CD4-positive, alpha-beta T cell treated with Interleukin-1 beta for 1 hour (primary cell): ENCODE results near the gene TSPAN5.
"Not testable (repeated sequence)": the region's sequence is repeated elsewhere in the genome, so short reads cannot be mapped to it uniquely, and the experiment has no call there.

Source experiments
- DNase-seq, 2 donors: peaks; one replicate each; pipeline ENCODE4 v3.0.0-alpha.2; 2020 to 2022

The TSPAN5 gene

DNA sequence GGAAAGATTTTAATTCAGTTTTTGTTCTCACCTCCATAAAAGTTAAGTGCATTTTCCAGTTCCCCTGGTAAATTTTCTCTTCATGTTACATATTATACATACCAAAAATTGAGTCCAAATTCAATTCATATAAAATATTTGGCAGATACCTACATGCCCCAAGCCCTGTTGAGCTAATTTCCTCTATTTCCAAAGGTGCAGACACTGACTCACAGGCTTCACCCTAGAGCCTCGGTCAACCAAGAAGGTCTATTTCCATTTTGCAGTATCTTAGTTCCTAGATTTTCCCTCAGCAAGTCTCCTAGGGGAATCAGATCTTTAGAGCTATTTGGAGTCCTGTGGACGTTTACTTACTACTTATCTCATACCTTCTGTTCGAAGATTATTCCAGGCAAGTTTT, 174.4 kb downstream of the TSPAN5 start:
- DNase-seq, result no peak

DNA sequence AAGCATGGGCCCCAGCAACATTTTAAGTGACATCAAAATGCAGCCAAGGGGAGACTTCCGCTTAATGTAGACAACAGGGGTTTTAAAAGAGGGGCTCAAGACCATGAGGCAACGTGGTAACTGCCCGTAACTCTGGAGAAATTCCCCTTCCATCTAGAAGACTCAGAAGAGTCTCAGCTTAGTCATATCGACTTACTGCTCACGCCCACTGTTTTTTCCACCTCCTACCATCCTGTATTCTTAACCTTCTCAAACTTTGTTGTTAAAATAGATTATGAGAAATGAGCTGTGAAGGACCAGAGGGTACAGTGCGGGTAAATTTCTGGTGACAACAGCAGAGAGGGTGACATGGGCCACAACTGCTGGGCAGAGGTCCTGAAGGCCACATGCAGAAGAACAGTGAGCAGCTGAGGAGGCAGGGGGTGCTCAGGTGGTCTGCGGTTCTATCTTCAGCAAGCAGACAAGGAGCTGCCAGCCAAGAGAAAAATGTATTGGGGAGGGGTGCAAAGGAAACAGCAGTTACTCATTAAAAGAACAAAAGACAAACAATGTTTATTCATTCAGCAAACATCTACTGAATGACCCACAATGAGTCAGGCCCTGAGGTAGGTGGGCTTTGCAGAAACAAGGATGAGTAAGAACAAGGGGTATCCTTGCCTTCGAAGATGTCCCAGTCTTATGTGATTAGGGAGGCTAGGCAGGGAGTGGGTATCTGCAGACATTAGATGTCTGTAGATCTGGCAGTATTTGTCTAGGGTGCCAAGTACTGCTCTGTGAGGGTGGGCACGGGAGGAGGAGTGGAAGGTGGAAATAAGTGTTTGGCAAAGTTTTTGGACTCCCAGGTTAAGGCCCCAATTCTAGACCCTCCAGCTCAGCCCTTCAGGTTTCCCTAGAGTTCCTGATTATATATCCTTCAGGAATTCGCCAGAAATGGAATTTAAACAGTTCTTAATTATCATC, 175.3 kb downstream of the TSPAN5 start:
- no peak for DNase-seq

DNA sequence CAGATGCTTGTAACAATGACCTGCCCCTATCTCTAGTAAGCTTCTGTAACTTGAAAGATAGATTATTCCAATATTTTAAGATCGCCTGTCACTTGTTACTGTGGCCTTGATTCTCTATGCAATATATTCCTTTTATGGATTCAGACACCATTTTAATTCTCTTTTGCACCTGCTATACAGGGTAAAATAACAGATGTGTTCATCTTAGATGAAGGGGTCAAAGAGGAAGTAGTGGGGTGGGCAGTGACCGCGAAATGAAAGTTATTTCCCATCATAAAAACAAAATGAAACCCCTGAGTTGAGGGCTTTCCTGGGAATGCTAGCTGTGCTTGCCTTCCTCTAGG, 175.9 kb downstream of the TSPAN5 start:
- DNase-seq, result no peak

DNA sequence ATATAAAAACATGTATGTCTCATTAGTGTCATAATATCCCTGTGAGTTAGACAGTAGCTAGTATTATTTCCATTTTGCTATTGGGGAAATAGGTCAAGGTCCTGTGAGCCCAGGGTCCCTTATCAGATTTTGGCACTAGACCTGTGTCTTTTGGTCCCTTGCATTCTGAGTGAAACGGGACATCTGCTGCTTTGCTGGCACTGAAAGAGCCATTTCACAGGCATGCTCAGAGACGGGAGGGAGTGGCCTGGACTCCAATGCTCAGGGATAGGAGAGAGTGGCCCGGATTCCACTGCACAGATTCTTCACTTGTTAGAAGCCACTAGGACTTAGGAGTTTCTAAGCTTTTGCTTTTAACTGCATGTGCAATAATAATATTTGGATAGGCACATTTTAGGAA, 177.2 kb downstream of the TSPAN5 start:
- no peak for DNase-seq

DNA sequence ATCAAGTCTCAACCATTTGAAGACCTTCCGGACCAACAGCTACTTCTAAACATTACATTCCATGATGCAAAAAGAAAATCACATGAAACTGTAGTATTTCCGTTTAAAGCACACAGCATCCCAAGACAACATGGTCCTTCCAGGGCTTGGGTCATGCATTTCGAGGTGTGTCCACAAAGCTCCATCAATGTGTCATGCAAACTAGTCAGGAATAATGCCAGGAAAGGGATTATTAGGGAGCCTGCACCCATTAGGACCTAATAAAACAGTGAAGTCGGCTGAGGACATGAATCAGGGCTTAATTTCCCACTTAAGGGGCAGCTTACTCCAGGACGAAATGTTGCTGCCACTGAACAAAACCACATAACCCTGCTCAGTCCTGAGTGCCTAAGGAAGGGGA, 177.9 kb downstream of the TSPAN5 start:
- no peak for DNase-seq

DNA sequence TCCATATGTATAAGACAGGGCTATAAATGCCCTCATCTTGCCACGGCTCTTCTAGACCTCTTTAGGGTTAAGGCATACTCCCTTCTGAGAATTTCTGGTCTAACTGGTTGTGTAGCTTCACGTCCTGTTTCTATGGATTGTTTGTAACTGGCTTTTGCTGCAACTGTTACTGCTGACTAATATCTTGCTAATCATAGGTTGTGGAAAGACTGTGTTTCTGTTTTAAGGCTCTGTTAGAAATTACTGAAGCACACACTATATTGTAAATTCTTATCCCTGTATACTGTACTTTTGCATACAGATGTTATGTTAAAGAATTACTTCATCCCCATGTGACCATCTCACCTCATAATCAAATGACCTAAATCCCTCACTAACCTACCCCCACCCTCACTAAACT, 178.8 kb downstream of the TSPAN5 start:
- DNase-seq, result not testable (repeated sequence)

DNA sequence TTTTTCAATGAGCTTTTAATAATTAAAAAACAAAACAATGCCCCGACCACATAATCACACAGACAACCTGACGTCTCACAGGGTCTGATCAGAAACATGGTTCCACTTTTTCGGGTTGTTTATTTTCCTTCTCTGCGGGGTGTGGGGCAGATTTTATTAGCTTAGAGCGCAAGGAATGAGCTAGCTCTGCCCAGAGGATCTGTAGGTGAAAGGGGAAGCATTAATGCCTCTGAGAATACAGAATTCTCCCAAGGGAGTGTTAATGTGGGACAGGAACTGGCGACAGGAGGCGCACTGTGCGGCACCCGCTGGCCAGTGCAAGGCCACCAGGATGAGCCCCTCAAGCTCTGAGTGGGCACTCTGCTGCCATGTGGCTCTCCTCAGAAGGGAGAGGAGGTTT, 181.5 kb downstream of the TSPAN5 start:
- no peak for DNase-seq

DNA sequence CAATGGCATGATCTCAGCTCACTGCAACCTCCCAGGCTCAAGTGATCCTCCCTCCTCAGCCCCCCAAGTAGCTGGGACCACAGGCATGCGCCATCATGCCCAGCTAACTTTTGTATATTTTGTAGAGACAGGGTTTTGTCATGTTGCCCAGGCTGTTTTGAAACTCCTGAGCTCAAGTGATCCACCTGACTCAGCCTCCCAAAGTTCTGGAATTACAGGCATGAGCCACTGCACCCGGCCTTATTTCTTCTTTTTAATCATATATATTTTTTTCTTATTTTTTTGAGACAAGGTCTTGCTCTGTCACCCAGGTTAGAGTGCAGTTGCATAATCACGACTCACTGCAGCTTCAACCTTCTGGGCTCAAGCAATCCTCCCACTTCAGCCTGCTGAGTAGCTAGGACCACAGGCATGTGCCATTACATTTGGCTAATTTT, 184.0 kb downstream of the TSPAN5 start:
- DNase-seq, result no peak

DNA sequence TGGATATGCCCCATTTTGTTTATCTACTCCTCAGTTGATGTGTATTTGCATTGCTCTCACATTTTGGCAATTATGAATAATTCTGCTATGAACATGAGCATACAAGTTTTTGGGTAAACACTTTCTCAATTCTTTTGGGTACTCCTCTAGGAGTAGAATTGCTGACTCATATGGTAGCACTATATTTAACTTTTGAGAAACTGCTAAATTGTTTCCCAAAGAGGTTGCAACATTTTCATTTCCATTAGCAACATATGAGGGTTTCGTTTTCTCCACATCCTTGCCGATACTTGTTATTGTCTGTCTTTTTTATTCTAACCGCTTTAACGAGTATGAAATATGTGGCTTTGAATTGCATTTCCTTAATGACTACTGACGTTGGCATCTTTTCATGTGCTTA, 185.4 kb downstream of the TSPAN5 start:
- no peak for DNase-seq

DNA sequence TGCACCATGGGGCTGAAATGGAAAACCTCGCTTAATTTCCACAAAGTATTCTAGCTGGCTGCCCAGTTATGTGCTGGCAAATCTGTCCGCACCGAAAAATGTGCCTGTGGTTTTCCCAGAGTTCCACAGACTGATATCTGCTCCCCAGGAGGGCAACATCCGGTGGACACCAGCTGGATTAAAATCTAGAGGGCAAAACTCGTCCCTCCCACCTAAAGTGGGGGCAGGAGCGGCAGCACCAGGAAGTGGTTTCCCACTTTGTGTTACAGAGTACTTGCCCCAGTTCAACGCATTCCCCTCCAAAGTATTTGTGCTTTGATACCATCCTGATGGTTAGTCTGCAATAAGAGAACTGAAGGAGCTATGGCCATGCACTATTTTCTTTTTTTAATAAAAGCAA, 187.6 kb downstream of the TSPAN5 start:
- no peak for DNase-seq

DNA sequence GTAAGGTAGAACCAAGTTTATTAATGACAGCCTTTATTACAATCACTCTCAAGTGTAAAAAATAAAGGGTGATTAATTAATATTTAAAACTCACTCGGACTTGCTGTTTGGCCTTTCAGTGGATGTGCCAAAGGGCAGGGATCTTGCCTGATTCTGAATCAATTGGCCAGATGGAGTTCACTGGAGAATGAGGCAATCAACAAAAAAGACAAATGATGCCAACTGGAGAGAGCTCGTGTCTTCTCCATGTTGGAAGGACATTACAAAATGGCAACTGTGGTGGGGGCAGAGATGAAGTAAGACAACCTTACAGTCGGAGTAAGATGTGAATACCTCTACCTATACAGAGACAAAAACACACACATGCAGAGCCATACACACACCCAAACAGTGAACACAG, 188.0 kb downstream of the TSPAN5 start:
- DNase-seq, result no peak

DNA sequence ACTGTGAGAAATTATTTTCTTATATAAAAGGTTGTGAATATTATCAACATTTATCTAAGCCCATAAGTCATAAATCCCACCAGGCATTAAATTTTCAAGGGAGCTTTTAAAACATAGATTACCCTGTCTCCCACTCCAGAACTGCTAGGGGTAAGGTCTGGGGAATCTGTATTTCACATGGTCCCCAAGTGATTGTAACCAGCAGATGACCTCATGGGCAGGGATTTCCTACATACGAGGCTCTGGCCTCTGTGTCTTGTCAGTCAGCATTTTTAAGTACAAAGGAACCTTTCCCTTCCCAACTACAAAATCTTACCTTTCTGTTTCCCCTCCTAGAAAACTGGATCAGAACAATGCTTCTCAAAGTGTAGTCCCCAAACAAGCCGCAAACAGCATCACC, 188.6 kb downstream of the TSPAN5 start:
- DNase-seq, result no peak

DNA sequence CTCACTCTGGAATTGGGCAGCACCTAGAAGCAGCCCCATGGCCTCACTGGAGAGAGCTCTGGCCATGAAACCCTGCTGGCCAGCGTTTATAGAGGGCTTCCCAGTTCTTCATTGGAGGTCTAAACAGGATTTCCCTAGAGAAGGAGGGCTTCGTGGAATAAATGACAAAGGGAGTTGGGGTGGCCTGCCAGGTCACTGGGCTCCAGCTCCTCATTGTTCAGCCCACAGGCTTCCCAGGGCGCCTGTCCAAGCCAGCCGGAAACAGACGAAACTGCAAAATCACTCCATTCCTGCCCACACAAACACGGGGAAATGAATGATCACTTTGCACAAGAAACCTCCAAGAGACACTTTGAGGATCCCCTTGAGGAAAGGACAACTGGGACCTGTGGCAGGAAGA, 189.7 kb downstream of the TSPAN5 start:
- DNase-seq, result no peak

DNA sequence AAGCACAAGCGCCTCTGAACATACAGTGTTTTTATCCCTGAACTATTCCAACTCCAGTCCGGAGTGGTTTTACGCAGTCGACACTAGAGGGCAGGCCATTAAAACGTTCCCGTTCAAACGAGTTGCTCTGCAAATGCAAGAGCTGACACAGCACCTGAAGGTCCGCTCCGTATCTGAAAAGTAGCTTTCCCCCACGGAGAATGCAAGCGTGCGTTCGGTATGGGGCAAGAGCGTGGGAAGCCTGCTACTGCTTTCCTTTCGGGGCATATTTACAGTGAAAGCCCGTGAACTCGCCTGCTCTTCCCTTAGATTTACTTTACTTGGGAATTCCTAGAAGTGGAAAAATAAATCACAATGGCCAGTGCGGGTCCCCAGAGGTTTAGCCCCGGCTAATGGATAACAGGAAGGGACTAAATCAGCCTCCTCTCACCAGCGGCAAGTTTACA, 190.8 kb downstream of the TSPAN5 start:
- peak; percentile 71 to 79 for DNase-seq

DNA sequence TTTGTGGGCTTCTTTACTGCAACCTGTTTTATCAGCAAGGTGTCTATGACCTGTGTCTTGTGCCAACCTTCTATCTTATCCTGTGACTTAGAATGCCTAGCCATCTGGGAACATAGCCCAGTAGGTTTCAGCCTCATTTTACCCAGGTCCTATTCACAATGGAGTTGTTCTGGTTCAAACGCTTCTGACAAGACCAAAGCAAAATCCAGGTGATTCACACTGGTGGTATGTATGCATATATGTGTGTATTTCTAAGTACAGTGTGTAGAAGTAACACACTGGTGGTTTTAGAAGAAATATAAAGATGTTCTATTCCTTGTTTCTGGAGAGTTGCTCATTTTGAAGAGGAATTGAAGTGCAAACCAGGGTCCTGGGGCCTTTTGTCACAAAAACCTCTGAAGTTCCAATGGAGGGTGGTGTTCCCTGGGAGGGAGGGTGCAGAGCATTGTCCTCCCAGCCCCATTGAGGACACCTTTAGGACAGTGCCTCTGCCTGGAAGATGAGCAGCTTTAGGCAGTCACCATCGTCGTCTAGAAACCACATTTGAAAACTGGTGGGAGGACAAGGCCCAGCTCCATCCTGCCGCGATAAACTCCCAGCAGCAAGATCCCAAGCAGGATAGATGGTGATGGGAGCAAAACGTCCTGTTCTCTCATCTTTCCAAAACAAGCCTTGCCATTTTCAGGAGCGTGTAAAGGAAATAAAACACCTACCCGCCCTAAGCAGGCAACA, 191.4 kb downstream of the TSPAN5 start:
- no peak for DNase-seq

DNA sequence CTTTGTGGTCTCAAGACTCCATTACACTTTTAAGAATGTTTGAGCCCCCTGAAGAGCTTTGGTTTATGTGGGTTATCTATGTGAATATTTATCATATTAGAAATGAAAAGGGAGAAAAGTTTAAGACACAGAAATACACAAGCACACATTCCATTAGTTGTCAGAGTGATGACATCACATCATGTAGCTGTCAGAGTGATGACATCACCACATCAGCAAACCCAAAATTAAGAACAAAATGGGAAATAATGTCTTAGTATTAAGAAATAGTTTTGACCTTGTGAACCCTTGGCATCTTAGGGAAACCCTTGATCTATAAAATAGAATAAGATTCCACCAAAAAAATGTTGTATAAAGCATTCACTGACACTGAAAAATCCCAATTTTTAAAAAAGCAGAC, 195.9 kb downstream of the TSPAN5 start:
- no peak for DNase-seq

DNA sequence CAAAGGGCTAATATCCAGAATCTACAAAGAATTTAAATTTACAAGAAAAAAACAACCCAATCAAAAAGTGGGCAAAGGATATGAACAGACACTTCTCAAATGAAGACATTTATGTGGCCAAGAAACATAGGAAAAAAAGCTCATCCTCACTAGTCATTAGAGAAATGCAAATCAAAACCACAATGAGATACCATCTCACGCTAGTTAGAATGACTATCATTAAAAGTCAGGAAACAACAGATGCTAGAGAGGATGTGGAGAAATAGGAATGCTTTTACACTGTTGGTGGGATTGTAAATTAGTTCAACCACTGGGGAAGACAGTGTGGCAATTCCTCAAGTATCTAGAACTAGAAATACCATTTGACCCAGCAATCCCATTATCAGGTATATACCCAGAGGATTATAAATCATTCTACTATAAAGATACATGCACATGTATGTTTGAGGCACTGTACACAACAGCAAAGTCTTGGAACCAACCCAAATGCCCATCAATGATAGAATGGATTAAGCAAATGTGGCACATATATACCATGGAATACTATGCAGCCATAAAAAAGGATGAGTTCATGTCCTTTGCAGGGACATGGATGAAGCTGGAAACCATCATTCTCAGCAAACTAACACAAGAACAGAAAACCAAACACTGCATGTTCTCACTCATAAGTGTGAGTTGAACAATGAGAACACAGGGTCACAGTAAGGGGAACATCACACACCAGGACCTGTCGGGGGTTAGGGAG, 197.1 kb downstream of the TSPAN5 start:
- DNase-seq, result not testable (repeated sequence)

DNA sequence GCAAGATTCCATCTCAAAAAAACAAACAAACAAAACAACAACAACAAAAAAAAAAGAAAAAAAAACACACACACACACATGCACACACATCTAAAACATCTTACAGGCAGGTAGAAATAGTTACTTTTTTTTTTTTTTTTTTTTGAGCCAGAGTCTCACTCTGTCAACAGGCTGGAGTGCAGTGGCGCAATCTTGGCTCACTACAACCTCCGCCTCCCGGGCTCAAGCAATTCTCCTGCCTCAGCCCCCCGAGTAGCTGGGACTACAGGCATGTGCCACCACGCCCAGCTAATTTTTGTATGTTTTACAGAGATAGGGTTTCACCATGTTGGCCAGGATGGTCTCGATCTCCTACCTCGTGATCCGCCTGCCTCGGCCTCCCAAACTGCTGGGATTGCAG, 201.0 kb downstream of the TSPAN5 start:
- DNase-seq, result not testable (repeated sequence)

DNA sequence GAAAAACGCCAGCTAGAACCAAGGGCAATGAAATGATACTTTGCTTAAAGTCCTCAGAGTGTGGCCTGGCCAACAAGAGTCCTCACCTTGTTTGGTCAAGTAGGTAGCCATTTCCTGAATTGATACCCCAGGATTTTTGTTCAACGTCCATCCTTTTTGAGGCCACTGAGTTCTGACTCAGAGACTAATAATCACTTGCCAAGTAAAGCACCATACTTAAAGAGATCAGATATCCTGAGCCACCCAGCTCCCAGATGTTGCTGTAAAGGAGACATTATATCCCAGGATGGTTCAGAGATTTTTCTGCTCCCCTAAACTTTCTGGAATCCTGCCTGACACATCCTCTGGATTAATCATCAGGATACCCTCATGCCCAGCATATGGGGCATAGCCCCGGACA, 206.3 kb downstream of the TSPAN5 start:
- no peak for DNase-seq

DNA sequence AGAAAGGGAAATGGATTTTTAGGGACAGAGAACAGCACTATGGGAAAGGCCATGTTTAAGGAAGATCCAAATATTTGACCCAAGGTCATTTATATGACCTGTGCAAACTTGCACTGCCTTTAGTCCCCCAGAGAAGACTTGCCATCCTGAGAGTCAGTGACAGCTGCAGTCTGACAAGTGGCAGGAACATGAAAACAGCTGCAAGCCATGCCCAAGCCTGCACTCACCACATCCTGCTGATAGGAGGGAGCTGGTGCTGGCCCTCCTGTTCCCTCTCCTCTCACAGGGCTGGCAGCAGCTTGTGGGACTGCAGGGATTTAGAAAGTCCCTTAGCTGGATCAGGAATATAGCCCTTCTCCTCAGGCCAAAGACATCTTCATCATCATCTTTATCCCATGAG, 209.5 kb downstream of the TSPAN5 start:
- peak; percentile 29 to 31 for DNase-seq

DNA sequence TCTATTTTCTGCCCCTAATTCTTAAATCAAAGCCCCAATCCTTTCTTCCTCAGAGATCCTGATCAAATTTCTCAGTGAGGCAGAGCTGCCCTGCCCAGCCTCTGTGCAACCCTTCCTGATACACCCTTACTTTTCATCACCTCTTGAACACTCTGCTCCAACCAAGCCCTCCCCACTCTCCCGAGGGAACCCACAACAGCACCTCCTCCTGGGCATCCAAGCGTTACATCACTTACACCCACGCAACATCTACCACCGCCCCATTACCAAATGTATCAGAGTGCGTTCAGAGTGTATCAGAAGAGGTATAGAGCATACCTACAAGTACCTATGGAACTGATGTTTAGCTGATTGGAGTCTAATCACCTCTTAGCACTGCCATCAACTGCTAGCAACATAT, 210.8 kb downstream of the TSPAN5 start:
- peak in 1 of 2 donors; percentile 10 for DNase-seq

DNA sequence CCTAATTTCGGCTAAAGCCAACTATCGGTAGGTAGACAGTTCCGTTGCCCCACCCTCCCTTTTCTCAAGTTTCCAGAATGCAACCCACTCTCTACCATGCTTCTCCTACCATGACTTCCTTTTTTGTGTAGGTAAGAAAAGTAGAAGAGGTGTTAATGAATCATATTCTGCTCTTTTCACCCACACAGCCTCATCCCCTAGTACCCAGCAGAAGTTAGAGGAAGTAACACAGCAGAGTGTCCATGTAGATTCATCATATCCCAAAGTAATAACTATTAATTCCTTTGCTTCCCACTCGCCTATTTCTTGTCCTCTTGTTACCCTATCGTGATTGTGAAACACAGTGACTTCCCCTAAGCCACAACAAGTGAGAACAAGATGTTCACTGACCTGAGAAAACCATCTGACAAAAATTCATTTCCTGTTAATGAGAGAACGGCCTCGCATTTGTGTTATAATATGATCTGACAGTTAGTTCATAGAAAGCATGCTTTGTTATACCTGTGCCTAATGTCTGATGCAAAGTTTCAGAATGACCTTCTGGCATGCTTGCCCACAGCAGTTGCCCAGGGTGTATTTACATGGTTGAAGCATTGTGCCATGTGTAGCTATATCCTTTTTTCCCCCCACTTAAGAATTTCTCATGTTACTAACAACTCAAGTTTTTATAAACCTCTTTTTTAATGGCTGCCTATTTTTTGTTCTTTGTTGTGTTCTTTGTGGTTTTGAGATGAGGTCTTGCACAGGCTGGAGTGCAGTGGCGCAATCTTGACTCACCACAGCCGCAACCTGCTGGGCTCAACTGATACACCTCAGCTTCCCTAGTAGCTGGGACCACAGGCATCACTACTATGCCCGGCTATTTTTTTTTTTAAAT, 211.7 kb downstream of the TSPAN5 start:
- peak; percentile 61 for DNase-seq
